ENCODE data around the gene NCBP1.

Gene NCBP1

DNA sequence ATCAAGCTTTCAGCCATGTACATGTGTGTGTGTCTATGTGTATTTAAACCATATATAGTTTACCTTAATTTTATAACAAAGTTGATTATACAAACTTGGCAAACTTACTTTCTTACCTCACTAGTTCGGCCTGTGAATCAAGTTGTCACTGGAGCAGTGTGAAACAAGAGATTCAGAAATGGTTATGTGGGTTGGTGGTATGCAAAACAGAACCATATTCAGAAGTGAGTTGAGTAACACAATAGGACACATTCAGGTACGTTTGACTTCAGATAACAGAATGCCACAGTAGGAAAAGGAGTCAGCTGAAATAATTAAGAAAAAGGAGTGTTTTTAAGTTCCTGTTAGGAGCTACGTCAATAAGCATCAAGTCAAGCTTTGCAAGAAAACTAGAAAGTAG lies 42.0 kb downstream of the NCBP1 start:
- no peaks in the 10 kb centered on the region for H3K79me1 ChIP-seq (ENCODE audit: low read depth, low read length)
- H3K4me3 ChIP-seq (ENCODE audit: low read length in 2 of 2) = no peak overlapping the region
- no peaks in the 10 kb centered on the region for H3K9me3 ChIP-seq (replicated peaks in 1 of 2; ENCODE audit: control insufficient read depth in 2 of 2, insufficient read depth in 1 of 2, low read depth in 1 of 2, low read length in 2 of 2)
- no peaks in the 10 kb centered on the region for H3K27me3 ChIP-seq (ENCODE audit: control insufficient read depth in 3 of 3, insufficient read depth in 3 of 3, low read depth in 1 of 3, low read length in 3 of 3)
- H3K36me3 ChIP-seq (replicated peaks in 1 of 2; ENCODE audit: control insufficient read depth in 2 of 2, insufficient read depth in 2 of 2, low read length in 2 of 2) = peaks cover 19 to 96% of the 10 kb centered on the region in 2 donors
- H3K9ac ChIP-seq (ENCODE audit: low read depth, low read length, poor library complexity) = no peak overlapping the region
- H4K8ac ChIP-seq (ENCODE audit: low read depth, low read length) = no peak overlapping the region
- no peak overlapping the region for H2BK5ac ChIP-seq (ENCODE audit: low read length)
- no peak overlapping the region for H3K14ac ChIP-seq (ENCODE audit: low read length)
- WGBS, 2 donors (ENCODE audit: extremely low coverage in 2 of 2, insufficient read length in 2 of 2, insufficient replicate concordance in 1 of 2) = no CpG with 5 or more reads among the region's 3 CpGs
- H2BK15ac ChIP-seq (ENCODE audit: low read length) = no peak overlapping the region
- no peak overlapping the region for H2BK12ac ChIP-seq (ENCODE audit: low read length)
- H3K18ac ChIP-seq (ENCODE audit: low read length) = no peak overlapping the region
- DNase-seq (ENCODE audit: low spot score) = no peak
- no peak overlapping the region for H2AFZ ChIP-seq (ENCODE audit: low read length)
- no peak overlapping the region for H2AK5ac ChIP-seq (ENCODE audit: low read depth, low read length)
- H3K4ac ChIP-seq (ENCODE audit: low read length) = no peak overlapping the region
- H3K27ac ChIP-seq (replicated peaks; ENCODE audit: low read length) = no peak overlapping the region
- no peak overlapping the region for H3K23ac ChIP-seq (ENCODE audit: low read depth, low read length, poor library complexity)
- H2BK120ac ChIP-seq (ENCODE audit: low read depth, low read length) = no peak overlapping the region
- H4K91ac ChIP-seq (ENCODE audit: low read depth, low read length, poor library complexity) = no peak overlapping the region
- no peak overlapping the region for H3K4me2 ChIP-seq (ENCODE audit: insufficient read depth, low read length, poor library complexity, severe bottlenecking)
- no peaks in the 10 kb centered on the region for H3K4me1 ChIP-seq (ENCODE audit: control insufficient read depth in 2 of 2, insufficient read depth in 1 of 2, low read depth in 1 of 2, low read length in 2 of 2)

- no peak overlapping the region for H3K14ac ChIP-seq (ENCODE audit: low read length)
- H3K4me3 ChIP-seq (ENCODE audit: low read length in 2 of 2) = no peak overlapping the region
- H3K4me2 ChIP-seq (ENCODE audit: insufficient read depth, low read length, poor library complexity, severe bottlenecking) = no peak overlapping the region
- no peak overlapping the region for H3K9ac ChIP-seq (ENCODE audit: low read depth, low read length, poor library complexity)
- no peak overlapping the region for H3K18ac ChIP-seq (ENCODE audit: low read length)
- H2BK120ac ChIP-seq (ENCODE audit: low read depth, low read length) = no peak overlapping the region
- no peaks in the 10 kb centered on the region for H3K27me3 ChIP-seq (ENCODE audit: control insufficient read depth in 3 of 3, insufficient read depth in 3 of 3, low read depth in 1 of 3, low read length in 3 of 3)
- H3K9me3 ChIP-seq (replicated peaks in 1 of 2; ENCODE audit: control insufficient read depth in 2 of 2, insufficient read depth in 1 of 2, low read depth in 1 of 2, low read length in 2 of 2) = no peaks in the 10 kb centered on the region
- no peak overlapping the region for H3K27ac ChIP-seq (replicated peaks; ENCODE audit: low read length)
- H2BK12ac ChIP-seq (ENCODE audit: low read length) = no peak overlapping the region
- no peak overlapping the region for H2BK5ac ChIP-seq (ENCODE audit: low read length)
- no peaks in the 10 kb centered on the region for H3K4me1 ChIP-seq (ENCODE audit: control insufficient read depth in 2 of 2, insufficient read depth in 1 of 2, low read depth in 1 of 2, low read length in 2 of 2)
- peaks cover 3 to 94% of the 10 kb centered on the region in 2 donors for H3K36me3 ChIP-seq (replicated peaks in 1 of 2; ENCODE audit: control insufficient read depth in 2 of 2, insufficient read depth in 2 of 2, low read length in 2 of 2)
- no CpG with 5 or more reads among the region's 1 CpG for WGBS, 2 donors (ENCODE audit: extremely low coverage in 2 of 2, insufficient read length in 2 of 2, insufficient replicate concordance in 1 of 2)
- no peak overlapping the region for H3K23ac ChIP-seq (ENCODE audit: low read depth, low read length, poor library complexity)
- no peak overlapping the region for H4K8ac ChIP-seq (ENCODE audit: low read depth, low read length)
- H2BK15ac ChIP-seq (ENCODE audit: low read length) = no peak overlapping the region
- H2AK5ac ChIP-seq (ENCODE audit: low read depth, low read length) = no peak overlapping the region
- H3K4ac ChIP-seq (ENCODE audit: low read length) = no peak overlapping the region
- DNase-seq (ENCODE audit: low spot score) = no peak
- H3K79me1 ChIP-seq (ENCODE audit: low read depth, low read length) = no peaks in the 10 kb centered on the region
- no peak overlapping the region for H2AFZ ChIP-seq (ENCODE audit: low read length)
- no peak overlapping the region for H4K91ac ChIP-seq (ENCODE audit: low read depth, low read length, poor library complexity)
Observed at GRCh38 chr9:97682242-97682641, 48.6 kb downstream of the NCBP1 start.

DNA sequence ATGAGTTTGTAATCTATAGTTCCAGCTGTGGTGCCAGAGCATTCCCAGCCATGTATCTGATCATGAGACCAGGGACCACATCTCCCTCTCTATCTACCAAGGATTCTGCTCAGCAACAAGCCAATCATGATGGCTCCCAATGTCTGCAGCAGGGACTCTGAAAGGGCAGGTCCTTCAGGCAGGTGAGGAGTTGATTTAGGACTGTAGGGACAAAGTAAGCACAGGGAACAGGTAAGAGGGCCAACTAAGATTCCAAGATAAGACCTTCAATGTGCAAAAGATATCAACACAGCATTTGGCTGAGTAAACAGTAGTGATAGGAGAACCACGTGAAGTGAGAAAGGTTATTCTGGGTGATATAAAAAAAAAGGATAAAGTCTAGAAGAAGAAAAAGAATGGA lies 55.0 kb downstream of the NCBP1 start:
- Histone ChIP-seq H3K4me2 (ENCODE audit: insufficient read depth, low read length, poor library complexity, severe bottlenecking) (no peak overlapping the region), H3K4ac (ENCODE audit: low read length) (no peak overlapping the region), H3K79me1 (ENCODE audit: low read depth, low read length) (no peaks in the 10 kb centered on the region), H3K4me3 (ENCODE audit: low read length in 2 of 2) (no peak overlapping the region), H3K4me1 (ENCODE audit: control insufficient read depth in 2 of 2, insufficient read depth in 1 of 2, low read depth in 1 of 2, low read length in 2 of 2) (no peaks in the 10 kb centered on the region), H4K91ac (ENCODE audit: low read depth, low read length, poor library complexity) (no peak overlapping the region), H2AFZ (ENCODE audit: low read length) (no peak overlapping the region), H2AK5ac (ENCODE audit: low read depth, low read length) (no peak overlapping the region), H3K18ac (ENCODE audit: low read length) (no peak overlapping the region), H3K9ac (ENCODE audit: low read depth, low read length, poor library complexity) (no peak overlapping the region), H3K9me3 (replicated peaks in 1 of 2; ENCODE audit: control insufficient read depth in 2 of 2, insufficient read depth in 1 of 2, low read depth in 1 of 2, low read length in 2 of 2) (no peaks in the 10 kb centered on the region), H2BK15ac (ENCODE audit: low read length) (no peak overlapping the region), H2BK5ac (ENCODE audit: low read length) (no peak overlapping the region), H3K27ac (replicated peaks; ENCODE audit: low read length) (no peak overlapping the region), H4K8ac (ENCODE audit: low read depth, low read length) (no peak overlapping the region), H3K14ac (ENCODE audit: low read length) (no peak overlapping the region), H3K27me3 (ENCODE audit: control insufficient read depth in 3 of 3, insufficient read depth in 3 of 3, low read depth in 1 of 3, low read length in 3 of 3) (no peaks in the 10 kb centered on the region), H2BK120ac (ENCODE audit: low read depth, low read length) (no peak overlapping the region), H3K23ac (ENCODE audit: low read depth, low read length, poor library complexity) (no peak overlapping the region), H3K36me3 (replicated peaks in 1 of 2; ENCODE audit: control insufficient read depth in 2 of 2, insufficient read depth in 2 of 2, low read length in 2 of 2) (peaks cover 0 to 87% of the 10 kb centered on the region in 2 donors), H2BK12ac (ENCODE audit: low read length) (no peak overlapping the region)
- no peak for DNase-seq (ENCODE audit: low spot score)
- WGBS, 2 donors (ENCODE audit: extremely low coverage in 2 of 2, insufficient read length in 2 of 2, insufficient replicate concordance in 1 of 2) = no CpG with 5 or more reads among the region's 1 CpG

DNA sequence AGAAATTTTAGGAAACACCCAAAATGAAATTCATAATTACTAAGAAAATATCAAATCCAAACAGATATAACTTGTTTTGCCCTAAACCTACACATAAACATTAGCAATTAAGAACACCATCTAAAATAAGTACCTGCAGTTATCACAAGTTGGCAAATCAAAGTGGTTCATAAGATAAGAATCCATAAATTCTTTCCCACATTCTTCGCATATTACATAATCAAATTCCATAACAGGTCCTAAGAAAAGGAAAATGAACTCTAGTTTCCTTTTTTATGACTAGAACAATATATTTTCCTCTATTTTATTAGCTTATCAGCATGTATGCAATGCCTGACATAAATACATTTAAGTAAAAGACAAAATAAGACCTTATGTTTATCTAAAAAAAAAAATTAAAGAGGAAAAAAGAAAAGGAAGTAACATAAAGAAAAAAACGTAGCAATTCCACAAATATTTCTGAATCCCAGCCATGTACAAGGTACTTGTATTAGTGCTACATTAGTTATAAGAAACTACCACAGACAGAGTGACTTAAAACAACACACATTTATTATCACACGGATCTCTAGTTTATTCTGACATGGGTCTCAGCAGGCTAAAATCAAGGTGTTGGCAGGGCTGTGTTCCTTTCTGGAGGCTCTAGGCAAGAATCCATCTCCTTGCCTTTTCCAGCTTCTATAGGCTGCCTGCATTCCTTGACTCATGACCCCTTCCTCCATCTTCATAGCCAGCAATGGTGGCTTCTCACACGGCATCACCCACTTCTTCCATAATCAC lies 56.0 kb downstream of the NCBP1 start:
- no peaks in the 10 kb centered on the region for H3K79me1 ChIP-seq (ENCODE audit: low read depth, low read length)
- no peak overlapping the region for H3K23ac ChIP-seq (ENCODE audit: low read depth, low read length, poor library complexity)
- no peaks in the 10 kb centered on the region for H3K9me3 ChIP-seq (replicated peaks in 1 of 2; ENCODE audit: control insufficient read depth in 2 of 2, insufficient read depth in 1 of 2, low read depth in 1 of 2, low read length in 2 of 2)
- H3K4me1 ChIP-seq (ENCODE audit: control insufficient read depth in 2 of 2, insufficient read depth in 1 of 2, low read depth in 1 of 2, low read length in 2 of 2) = no peaks in the 10 kb centered on the region
- H2BK120ac ChIP-seq (ENCODE audit: low read depth, low read length) = no peak overlapping the region
- no peaks in the 10 kb centered on the region for H3K27me3 ChIP-seq (ENCODE audit: control insufficient read depth in 3 of 3, insufficient read depth in 3 of 3, low read depth in 1 of 3, low read length in 3 of 3)
- no peak overlapping the region for H3K18ac ChIP-seq (ENCODE audit: low read length)
- H3K14ac ChIP-seq (ENCODE audit: low read length) = no peak overlapping the region
- no peak overlapping the region for H2BK15ac ChIP-seq (ENCODE audit: low read length)
- H4K91ac ChIP-seq (ENCODE audit: low read depth, low read length, poor library complexity) = no peak overlapping the region
- no peak overlapping the region for H3K9ac ChIP-seq (ENCODE audit: low read depth, low read length, poor library complexity)
- no peak overlapping the region for H2AFZ ChIP-seq (ENCODE audit: low read length)
- no peak overlapping the region for H2AK5ac ChIP-seq (ENCODE audit: low read depth, low read length)
- no peak overlapping the region for H3K4ac ChIP-seq (ENCODE audit: low read length)
- no peak for DNase-seq (ENCODE audit: low spot score)
- no peak overlapping the region for H3K27ac ChIP-seq (replicated peaks; ENCODE audit: low read length)
- WGBS, 2 donors (ENCODE audit: extremely low coverage in 2 of 2, insufficient read length in 2 of 2, insufficient replicate concordance in 1 of 2) = no CpG with 5 or more reads among the region's 4 CpGs
- H2BK12ac ChIP-seq (ENCODE audit: low read length) = no peak overlapping the region
- H3K36me3 ChIP-seq (replicated peaks in 1 of 2; ENCODE audit: control insufficient read depth in 2 of 2, insufficient read depth in 2 of 2, low read length in 2 of 2) = peaks cover 0 to 78% of the 10 kb centered on the region in 2 donors
- no peak overlapping the region for H4K8ac ChIP-seq (ENCODE audit: low read depth, low read length)
- H3K4me2 ChIP-seq (ENCODE audit: insufficient read depth, low read length, poor library complexity, severe bottlenecking) = no peak overlapping the region
- no peak overlapping the region for H2BK5ac ChIP-seq (ENCODE audit: low read length)
- no peak overlapping the region for H3K4me3 ChIP-seq (ENCODE audit: low read length in 2 of 2)
